RPMI7951 (cell line): ENCODE measurements around the gene COP1. TPM values are rescaled to one million over a fixed set of nuclear protein-coding genes. Genes with fewer than 3 reads are reported as not detected.

Experiments used
- DNase-seq: peaks from one replicate; pipeline ENCODE4 v3.0.0-alpha.2; 2012; ENCODE audit warnings: low read depth
- total RNA-seq: library from RNA; depleted of rRNA; stranded (reverse); fragments of >200 nt; shearing (Covaris generic); gene quantifications from 2 replicates; pipeline ENCODE4 v1.2.3, GENCODE V29; 2014

The COP1 gene
- total RNA-seq, 1 experiment from 2014 or later, result 32.2 TPM

- DNase-seq, result no peak
Observed at GRCh38 chr1:176199707-176200106, 7.4 kb downstream of the COP1 start.

GRCh38 chr1:176198413-176198812, 8.7 kb downstream of the COP1 start:
- DNase-seq, result no peak

- DNase-seq, result no peak
Observed at GRCh38 chr1:176196728-176197127, 10.4 kb downstream of the COP1 start.

GRCh38 chr1:176195547-176195946, 11.5 kb downstream of the COP1 start:
- DNase-seq, result no peak

GRCh38 chr1:176193663-176194062, 13.4 kb downstream of the COP1 start:
- no peak for DNase-seq

GRCh38 chr1:176193023-176193422, 14.1 kb downstream of the COP1 start:
- no peak for DNase-seq

GRCh38 chr1:176188604-176189003, 18.5 kb downstream of the COP1 start:
- DNase-seq, result no peak

- DNase-seq, result no peak
Observed at GRCh38 chr1:176187001-176187400, 20.1 kb downstream of the COP1 start.

- no peak for DNase-seq
Observed at GRCh38 chr1:176183618-176184017, 23.5 kb downstream of the COP1 start.

- DNase-seq, result no peak
Observed at GRCh38 chr1:176178316-176178715, 28.8 kb downstream of the COP1 start.

- no peak for DNase-seq
Observed at GRCh38 chr1:176177764-176178163, 29.3 kb downstream of the COP1 start.

GRCh38 chr1:176174108-176174507, 33.0 kb downstream of the COP1 start:
- DNase-seq, result peak; percentile 28

- no peak for DNase-seq
Observed at GRCh38 chr1:176172215-176172614, 34.9 kb downstream of the COP1 start.

- DNase-seq, result no peak
Observed at GRCh38 chr1:176167210-176167609, 39.9 kb downstream of the COP1 start.

GRCh38 chr1:176165573-176165972, 41.5 kb downstream of the COP1 start:
- no peak for DNase-seq

GRCh38 chr1:176164014-176164678, 42.9 kb downstream of the COP1 start:
- no peak for DNase-seq

- no peak for DNase-seq
Observed at GRCh38 chr1:176159993-176160392, 47.1 kb downstream of the COP1 start.

GRCh38 chr1:176157995-176158394, 49.1 kb downstream of the COP1 start:
- DNase-seq, result no peak

- DNase-seq, result no peak
Observed at GRCh38 chr1:176149939-176150807, 56.9 kb downstream of the COP1 start.

GRCh38 chr1:176144526-176144925, 62.6 kb downstream of the COP1 start:
- no peak for DNase-seq

- DNase-seq, result no peak
Observed at GRCh38 chr1:176142973-176143372, 64.1 kb downstream of the COP1 start.

GRCh38 chr1:176141449-176141848, 65.6 kb downstream of the COP1 start:
- DNase-seq, result no peak

GRCh38 chr1:176136891-176137290, 70.2 kb downstream of the COP1 start:
- DNase-seq, result no peak
